WTC11 (cell line): ENCODE measurements around the gene CEBPE. TPM values are rescaled to one million over a fixed set of nuclear protein-coding genes. Genes with fewer than 3 reads are reported as not detected.
A peak's percentile ranks its signal among the peaks of the same experiment; 100 is the strongest.

Experiments
- ATAC-seq: fragments of 200-7000 bp; cut with Tn5 transposase; 2 replicates; pipeline ENCODE4 v1.10.0; 2021; ENCODE audit warnings: mild to moderate bottlenecking, moderate library complexity
- Bru-seq: library from RNA; stranded (reverse); fragments of 400-500 nt; gene quantifications from one replicate; lab custom pipeline; 2021; lab: Mats Ljungman, UMichigan
- CTCF ChIA-PET: fragments of 300-600 bp; sonication (Branson Sonifier 250); formaldehyde crosslinking; loops from one replicate; lab custom pipeline; 2021; ENCODE audit warnings: antibody characterized with exemption; lab: Charles Lee
- POLR2A ChIA-PET: fragments of 350-600 bp; sonication (Branson Sonifier 250); formaldehyde crosslinking; loops from one replicate; lab custom pipeline; 2021; ENCODE audit warnings: antibody characterized with exemption; lab: Charles Lee
- DNase-seq: peaks from one replicate; pipeline ENCODE4 v3.0.0; 2021; ENCODE audit warnings: low spot score
- H3K27ac Mint-ChIP-seq: 2 replicates; pipeline ENCODE4 v1.8.0; 2021; ENCODE audit warnings: mixed read lengths
- H3K27me3 Mint-ChIP-seq: 2 replicates; pipeline ENCODE4 v1.8.0; 2021; ENCODE audit warnings: low read depth, mild to moderate bottlenecking, moderate library complexity, mixed read lengths
- H3K36me3 Mint-ChIP-seq: 2 replicates; pipeline ENCODE4 v1.8.0; 2021; ENCODE audit warnings: mixed read lengths
- H3K4me1 Mint-ChIP-seq: 2 replicates; pipeline ENCODE4 v1.8.0; 2022; ENCODE audit warnings: mixed read lengths
- H3K4me3 Mint-ChIP-seq: 2 replicates; pipeline ENCODE4 v1.8.0; 2021; ENCODE audit warnings: mild to moderate bottlenecking, moderate library complexity, mixed read lengths
- H3K9me3 Mint-ChIP-seq: 2 replicates; pipeline ENCODE4 v1.8.0; 2021; ENCODE audit warnings: mixed read lengths
- ARID4B ChIP-seq: sonication (generic); formaldehyde crosslinking; IDR thresholded peaks from 2 replicates; pipeline ENCODE4 v1.8.0; 2023; ENCODE audit warnings: missing genetic modification reagents, mild to moderate bottlenecking, borderline replicate concordance
- FOXJ3 ChIP-seq: sonication (generic); formaldehyde crosslinking; IDR thresholded peaks from 2 replicates; pipeline ENCODE4 v1.9.0; 2021; ENCODE audit warnings: missing genetic modification reagents, mild to moderate bottlenecking, borderline replicate concordance
- FOXK1 ChIP-seq: sonication (generic); formaldehyde crosslinking; IDR thresholded peaks from 2 replicates; pipeline ENCODE4 v1.8.0; 2022; ENCODE audit warnings: mild to moderate bottlenecking, moderate library complexity, missing genetic modification reagents
- FOXP1 ChIP-seq: sonication (generic); formaldehyde crosslinking; IDR thresholded peaks from 2 replicates; pipeline ENCODE4 v1.8.0; 2022; ENCODE audit warnings: missing genetic modification reagents, mild to moderate bottlenecking, moderate library complexity, borderline replicate concordance
- IRF2 ChIP-seq: sonication (generic); formaldehyde crosslinking; IDR thresholded peaks from 2 replicates; pipeline ENCODE4 v1.8.0; 2022; ENCODE audit warnings: low read depth, missing genetic modification reagents, borderline replicate concordance
- JAZF1 ChIP-seq: fragments of 250-450 bp; sonication (Bioruptor Pico); IDR thresholded peaks from 2 replicates; pipeline ENCODE4 v1.9.0; 2021; ENCODE audit warnings: moderate library complexity, mild to moderate bottlenecking, inconsistent platforms
- KAT7 ChIP-seq: sonication (generic); formaldehyde crosslinking; IDR thresholded peaks from 2 replicates; pipeline ENCODE4 v1.8.1; 2023; ENCODE audit warnings: missing genetic modification reagents, mild to moderate bottlenecking, borderline replicate concordance
- NFATC4 ChIP-seq: fragments of 250-450 bp; sonication (Bioruptor Pico); IDR thresholded peaks from 2 replicates; pipeline ENCODE4 v1.9.0; 2021; ENCODE audit warnings: mild to moderate bottlenecking
- NFYB ChIP-seq: sonication (generic); formaldehyde crosslinking; conservative IDR thresholded peaks from 2 replicates; pipeline ENCODE4 v1.8.0; 2022; ENCODE audit warnings: low read depth, missing genetic modification reagents
- RORB ChIP-seq: fragments of 250-450 bp; sonication (Bioruptor Pico); IDR thresholded peaks from 2 replicates; pipeline ENCODE4 v1.9.0; 2021; ENCODE audit warnings: mild to moderate bottlenecking
- SMAD3 ChIP-seq: sonication (generic); formaldehyde crosslinking; IDR thresholded peaks from 2 replicates; pipeline ENCODE4 v1.8.0; 2022; ENCODE audit warnings: missing genetic modification reagents, mild to moderate bottlenecking, borderline replicate concordance
- TEAD4 ChIP-seq: sonication (generic); formaldehyde crosslinking; IDR thresholded peaks from 2 replicates; pipeline ENCODE4 v1.8.0; 2022; ENCODE audit warnings: mild to moderate bottlenecking, missing genetic modification reagents
- ZNF121 ChIP-seq: sonication (generic); formaldehyde crosslinking; IDR thresholded peaks from 2 replicates; pipeline ENCODE4 v1.8.0; 2023; ENCODE audit warnings: missing genetic modification reagents
- ZNF232 ChIP-seq: sonication (generic); formaldehyde crosslinking; IDR thresholded peaks from 2 replicates; pipeline ENCODE4 v1.8.0; 2022; ENCODE audit warnings: mild to moderate bottlenecking, missing genetic modification reagents
- ZNF423 ChIP-seq: fragments of 250-450 bp; sonication (Bioruptor Pico); IDR thresholded peaks from 2 replicates; pipeline ENCODE4 v2.1.2; 2022; ENCODE audit warnings: mild to moderate bottlenecking, moderate library complexity
- long read RNA-seq, 3 experiments: library from RNA in 1 of 3; library from capped mRNA in 1 of 3; library from polyadenylated mRNA in 1 of 3; unstranded in 2 of 3; stranded (forward) in 1 of 3; transcript quantifications; one replicate each; pipeline ENCODE4 v2.0.0, GENCODE V29; 2021
- total RNA-seq: library from RNA; stranded (reverse); gene quantifications from 3 replicates; pipeline ENCODE4 v1.2.3, GENCODE V29; 2021
- TF ChIP-seq, protein P1 (sequence below): sonication (generic); formaldehyde crosslinking; IDR thresholded peaks from 2 replicates; pipeline ENCODE4 v1.8.1; 2022; ENCODE audit warnings: low read depth, missing genetic modification reagents, borderline replicate concordance
- TF ChIP-seq, protein P2 (sequence below): sonication (generic); formaldehyde crosslinking; IDR thresholded peaks from 2 replicates; pipeline ENCODE4 v1.8.0; 2023; ENCODE audit warnings: missing genetic modification reagents

CEBPE gene
- total RNA-seq (not detected in 3 replicates), Bru-seq, nascent RNA (not detected)
- long read RNA-seq, experiment 1 = 0 reads
- long read RNA-seq, experiment 2 = 0 reads
- long read RNA-seq, experiment 3 = 0 reads

DNA sequence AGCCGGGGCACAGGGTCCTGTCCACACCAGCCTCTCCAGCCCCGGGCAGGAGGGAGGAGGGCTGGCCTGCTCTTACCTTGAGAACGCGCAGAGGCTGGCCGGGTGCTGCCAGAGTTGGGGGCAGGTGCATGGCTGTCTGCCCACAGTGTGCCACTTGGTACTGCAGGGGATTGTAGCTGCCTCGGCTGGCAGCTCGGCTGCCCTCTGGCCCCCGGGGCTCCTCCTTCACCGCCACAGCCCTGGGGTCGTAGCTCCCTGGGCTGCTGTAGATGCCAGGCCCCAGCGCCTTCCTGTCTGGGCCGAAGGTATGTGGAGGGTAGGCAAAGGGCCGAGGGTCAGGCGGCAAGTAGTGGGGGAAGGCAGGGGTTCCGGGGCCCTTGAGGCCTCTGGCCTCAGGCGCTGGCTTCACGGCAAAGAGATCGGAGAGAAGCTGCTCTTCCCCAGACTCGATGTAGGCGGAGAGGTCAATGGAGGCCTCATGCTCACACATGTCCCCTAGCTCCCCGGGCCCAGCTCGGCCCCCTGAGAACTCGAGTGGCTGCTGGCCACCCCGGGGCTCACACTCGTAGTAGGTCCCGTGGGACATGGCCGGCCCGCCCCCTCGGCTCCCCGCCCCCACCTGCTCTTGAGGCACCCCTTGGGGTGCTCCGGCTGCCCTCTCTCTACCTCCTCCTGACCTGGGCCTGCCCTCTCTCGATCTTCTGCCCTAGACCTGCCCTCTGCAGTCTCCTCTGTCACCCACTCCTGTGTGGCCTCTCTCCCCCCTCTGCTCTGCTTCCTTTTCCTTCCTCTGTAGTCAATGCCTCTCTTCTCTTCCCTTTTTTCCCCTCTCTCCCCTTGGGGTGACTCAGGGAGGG is at the start of gene CEBPE:
TSS of gene CEBPE (minus strand) at position 750 of the 857 bp plus-strand sequence. CDS start at position 586, 164 bp downstream.
- Mint-ChIP-seq H3K4me1 (peaks cover 56% of the 10 kb centered on the region), H3K4me3 (no peak within 1 kb of the TSS), H3K27ac (no peak within 1 kb of the TSS), H3K9me3 (no peaks in the 10 kb centered on the region), H3K27me3 (peaks cover 22% of the 10 kb centered on the region), H3K36me3 (no peaks in the 10 kb centered on the region)
- POLR2A ChIA-PET = no interaction called here
- no peak for DNase-seq
- CTCF ChIA-PET = interaction anchor here (0.9 to 8.4 kb wide), 7 partner anchors 24 to 203 kb away, joined by 3 to 372 read pairs (median 7); partner anchors contain the start of genes ACIN1, C14orf119, PABPN1 and SLC7A8
- no peak for ATAC-seq
- TF ChIP-seq NFATC4 (CRISPR knock-in tag) (no peak), FOXP1 (CRISPR knock-in tag) (no peak)

GRCh38 chr14:23168246-23168645 is 49.2 kb upstream of the CEBPE start:
- peaks cover 56% of the 10 kb centered on the region for H3K36me3 Mint-ChIP-seq
- ChIA-PET CTCF (interaction anchor here (1.1 to 1.5 kb wide), 2 partner anchors 42 to 48 kb away, joined by 3 to 5 read pairs; no protein-coding TSS in a partner anchor), POLR2A (interaction anchor here (0.9 kb wide), 1 partner anchor 73 kb away, joined by 4 read pairs; the partner anchor contains the start of gene ACIN1)
- H3K27ac Mint-ChIP-seq = peak overlapping the region; percentile 13; the same call in 1 of the 2 replicates
- DNase-seq = no peak
- TF ChIP-seq, protein P1, sequence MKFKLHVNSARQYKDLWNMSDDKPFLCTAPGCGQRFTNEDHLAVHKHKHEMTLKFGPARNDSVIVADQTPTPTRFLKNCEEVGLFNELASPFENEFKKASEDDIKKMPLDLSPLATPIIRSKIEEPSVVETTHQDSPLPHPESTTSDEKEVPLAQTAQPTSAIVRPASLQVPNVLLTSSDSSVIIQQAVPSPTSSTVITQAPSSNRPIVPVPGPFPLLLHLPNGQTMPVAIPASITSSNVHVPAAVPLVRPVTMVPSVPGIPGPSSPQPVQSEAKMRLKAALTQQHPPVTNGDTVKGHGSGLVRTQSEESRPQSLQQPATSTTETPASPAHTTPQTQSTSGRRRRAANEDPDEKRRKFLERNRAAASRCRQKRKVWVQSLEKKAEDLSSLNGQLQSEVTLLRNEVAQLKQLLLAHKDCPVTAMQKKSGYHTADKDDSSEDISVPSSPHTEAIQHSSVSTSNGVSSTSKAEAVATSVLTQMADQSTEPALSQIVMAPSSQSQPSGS (CRISPR knock-in tag) = no peak
- TF ChIP-seq IRF2 (CRISPR knock-in tag) = no peak
- TF ChIP-seq ZNF423 (CRISPR knock-in tag) = no peak
- TF ChIP-seq ZNF232 = no peak
- no peak for TF ChIP-seq NFYB (CRISPR knock-in tag)
- TF ChIP-seq TEAD4 = no peak
- TF ChIP-seq, protein P2, sequence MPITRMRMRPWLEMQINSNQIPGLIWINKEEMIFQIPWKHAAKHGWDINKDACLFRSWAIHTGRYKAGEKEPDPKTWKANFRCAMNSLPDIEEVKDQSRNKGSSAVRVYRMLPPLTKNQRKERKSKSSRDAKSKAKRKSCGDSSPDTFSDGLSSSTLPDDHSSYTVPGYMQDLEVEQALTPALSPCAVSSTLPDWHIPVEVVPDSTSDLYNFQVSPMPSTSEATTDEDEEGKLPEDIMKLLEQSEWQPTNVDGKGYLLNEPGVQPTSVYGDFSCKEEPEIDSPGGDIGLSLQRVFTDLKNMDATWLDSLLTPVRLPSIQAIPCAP (CRISPR knock-in tag) = no peak
- TF ChIP-seq RORB = no peak
- no peak for TF ChIP-seq ZNF121 (CRISPR knock-in tag)
- TF ChIP-seq SMAD3 (CRISPR knock-in tag) = no peak
- TF ChIP-seq JAZF1 (CRISPR knock-in tag) = no peak
- no peak for TF ChIP-seq KAT7 (CRISPR knock-in tag)
- ATAC-seq = no peak
- peaks cover 18% of the 10 kb centered on the region for H3K4me1 Mint-ChIP-seq
- H3K4me3 Mint-ChIP-seq = no peak overlapping the region
- H3K9me3 Mint-ChIP-seq = no peaks in the 10 kb centered on the region
- no peaks in the 10 kb centered on the region for H3K27me3 Mint-ChIP-seq

DNA sequence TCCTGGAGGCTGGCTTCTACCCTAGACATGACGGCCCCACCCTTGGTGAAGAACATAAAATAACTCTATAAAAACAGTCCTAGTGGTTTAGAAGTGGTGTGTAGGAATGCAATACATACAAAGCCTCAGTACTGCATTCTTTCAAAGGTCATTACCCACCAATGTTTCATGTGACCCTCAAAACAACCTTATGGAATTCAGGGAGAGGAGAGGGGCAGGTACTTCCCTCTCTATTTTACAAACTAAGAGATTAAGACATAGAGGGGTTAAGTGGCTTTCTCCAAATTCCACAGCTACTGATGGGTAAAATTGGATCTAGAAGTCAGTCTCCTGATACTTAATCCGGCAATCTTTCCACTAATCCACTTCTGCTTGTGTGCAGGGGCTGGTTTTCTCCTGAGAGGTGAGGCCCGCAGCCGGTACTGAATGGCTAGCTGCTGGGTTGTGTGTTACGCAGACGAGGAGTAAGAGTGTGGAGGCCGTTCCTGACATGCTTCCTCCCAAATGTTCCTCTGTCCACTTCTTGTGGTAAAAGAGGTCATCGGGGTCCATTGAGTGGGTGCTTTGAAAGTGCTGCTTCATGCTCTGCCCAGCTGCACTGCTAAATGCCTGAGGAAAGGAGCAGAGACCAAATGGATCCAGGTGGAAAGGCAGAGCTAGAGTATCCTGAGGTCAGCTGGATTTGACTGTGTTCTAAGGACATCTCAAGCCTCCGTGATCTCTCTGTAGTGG is 48.2 kb upstream of the CEBPE start:
- no peak for DNase-seq
- H3K4me1 Mint-ChIP-seq = peaks cover 19% of the 10 kb centered on the region
- no peaks in the 10 kb centered on the region for H3K9me3 Mint-ChIP-seq
- peak overlapping the region; percentile 25 for H3K27ac Mint-ChIP-seq
- H3K36me3 Mint-ChIP-seq = peaks cover 55% of the 10 kb centered on the region
- CTCF ChIA-PET = interaction anchor here (1.5 kb wide), 1 partner anchor 41 kb away, joined by 3 read pairs; no protein-coding TSS in a partner anchor
- no peak for TF ChIP-seq FOXJ3 (CRISPR knock-in tag)
- no peak for TF ChIP-seq ARID4B (CRISPR knock-in tag)
- TF ChIP-seq FOXK1 = no peak
- TF ChIP-seq, all 79 proteins: peak for 0
- no peak for ATAC-seq
- Mint-ChIP-seq H3K27me3 (no peaks in the 10 kb centered on the region), H3K4me3 (no peak overlapping the region)
- POLR2A ChIA-PET = interaction anchor here (0.6 to 0.9 kb wide), 2 partner anchors 61 to 72 kb away, joined by 4 read pairs; partner anchors contain the start of gene ACIN1
